ENCODE measurements around the gene LRRC28.

GRCh38 chr15:99427210-99427609, 175.9 kb downstream of the LRRC28 start:
- TF ChIP-seq CTCF (IDR thresholded peaks at IDR 0.05) (no peak), EZH2 (IDR thresholded peaks at IDR 0.05; ENCODE audit: borderline replicate concordance, insufficient read depth, low read depth, low read length, poor library complexity, severe bottlenecking) (no peak)
